ENCODE measurements around the gene NEK9.

The NEK9 gene

GRCh38 chr14:75168586-75169335 is 41.9 kb upstream of the NEK9 start:
- Histone ChIP-seq H3K79me1 (ENCODE audit: low read length) (peaks cover 17% of the 10 kb centered on the region), H3K4me3 (ENCODE audit: low read length) (no peak overlapping the region), H3K4ac (ENCODE audit: low read depth, low read length) (no peak overlapping the region), H3K9ac (ENCODE audit: low read length) (no peak overlapping the region), H3K4me1 (ENCODE audit: control insufficient read depth, low read depth, low read length) (no peaks in the 10 kb centered on the region), H3K27me3 (ENCODE audit: insufficient read depth, low read length, poor library complexity) (no peaks in the 10 kb centered on the region), H4K5ac (ENCODE audit: low read length) (no peak overlapping the region), H4K8ac (ENCODE audit: low read depth, low read length) (no peak overlapping the region), H3K23ac (ENCODE audit: low read length) (no peak overlapping the region), H3K27ac (ENCODE audit: low read depth, low read length) (no peak overlapping the region), H3K4me2 (ENCODE audit: low read length) (no peak overlapping the region), H3K56ac (ENCODE audit: low read length) (no peak overlapping the region), H3K79me2 (ENCODE audit: control insufficient read depth, insufficient read depth, low read length) (peaks cover 75% of the 10 kb centered on the region), H2AK5ac (ENCODE audit: low read length) (no peak overlapping the region), H3K36me3 (ENCODE audit: control insufficient read depth, insufficient read depth, low read length) (no peaks in the 10 kb centered on the region), H3K18ac (ENCODE audit: low read length) (no peak overlapping the region), H2BK120ac (ENCODE audit: low read depth, low read length) (no peak overlapping the region), H2BK15ac (replicated peaks; ENCODE audit: low read depth) (no peak overlapping the region), H2BK5ac (ENCODE audit: low read length) (no peak overlapping the region)
- WGBS (ENCODE audit: extremely low coverage, insufficient coverage, low lambda C conversion rate): no CpG with 5 or more reads among the region's 3 CpGs
- no peak for DNase-seq

DNA sequence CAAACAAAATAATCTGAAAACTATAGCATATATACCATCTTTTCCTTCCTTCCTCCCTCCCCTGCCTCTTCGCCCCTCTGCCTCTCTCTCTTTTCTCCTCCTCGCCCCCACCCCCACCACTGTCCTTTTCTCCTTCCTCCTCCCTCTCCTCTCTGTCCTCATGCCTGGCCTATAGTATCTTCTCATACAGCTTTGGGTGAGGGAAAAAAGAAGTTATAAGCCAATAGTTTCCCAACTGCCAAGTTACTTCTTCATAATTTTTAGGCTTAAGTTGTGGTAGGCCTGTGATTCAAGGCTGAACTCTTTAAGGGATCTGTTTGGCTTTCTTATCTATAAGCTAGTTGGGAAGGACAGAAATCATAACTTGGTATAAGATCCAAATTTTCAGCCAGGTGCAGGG is 40.5 kb upstream of the NEK9 start:
- no peak overlapping the region for H2BK5ac ChIP-seq (ENCODE audit: low read length)
- H3K4me3 ChIP-seq (ENCODE audit: low read length): no peak overlapping the region
- no peak overlapping the region for H3K4ac ChIP-seq (ENCODE audit: low read depth, low read length)
- no peak overlapping the region for H3K27ac ChIP-seq (ENCODE audit: low read depth, low read length)
- no peak for DNase-seq
- no peaks in the 10 kb centered on the region for H3K27me3 ChIP-seq (ENCODE audit: insufficient read depth, low read length, poor library complexity)
- H4K8ac ChIP-seq (ENCODE audit: low read depth, low read length): no peak overlapping the region
- H3K9ac ChIP-seq (ENCODE audit: low read length): no peak overlapping the region
- no peak overlapping the region for H2AK5ac ChIP-seq (ENCODE audit: low read length)
- no peak overlapping the region for H3K56ac ChIP-seq (ENCODE audit: low read length)
- no peak overlapping the region for H2BK15ac ChIP-seq (replicated peaks; ENCODE audit: low read depth)
- no peak overlapping the region for H3K23ac ChIP-seq (ENCODE audit: low read length)
- peaks cover 17% of the 10 kb centered on the region for H3K79me1 ChIP-seq (ENCODE audit: low read length)
- H2BK120ac ChIP-seq (ENCODE audit: low read depth, low read length): no peak overlapping the region
- H3K18ac ChIP-seq (ENCODE audit: low read length): no peak overlapping the region
- no peak overlapping the region for H3K4me2 ChIP-seq (ENCODE audit: low read length)
- H3K4me1 ChIP-seq (ENCODE audit: control insufficient read depth, low read depth, low read length): no peaks in the 10 kb centered on the region
- H3K36me3 ChIP-seq (ENCODE audit: control insufficient read depth, insufficient read depth, low read length): no peaks in the 10 kb centered on the region
- WGBS (ENCODE audit: extremely low coverage, insufficient coverage, low lambda C conversion rate): no CpG with 5 or more reads among the region's 2 CpGs
- H3K79me2 ChIP-seq (ENCODE audit: control insufficient read depth, insufficient read depth, low read length): peaks cover 69% of the 10 kb centered on the region
- no peak overlapping the region for H4K5ac ChIP-seq (ENCODE audit: low read length)

DNA sequence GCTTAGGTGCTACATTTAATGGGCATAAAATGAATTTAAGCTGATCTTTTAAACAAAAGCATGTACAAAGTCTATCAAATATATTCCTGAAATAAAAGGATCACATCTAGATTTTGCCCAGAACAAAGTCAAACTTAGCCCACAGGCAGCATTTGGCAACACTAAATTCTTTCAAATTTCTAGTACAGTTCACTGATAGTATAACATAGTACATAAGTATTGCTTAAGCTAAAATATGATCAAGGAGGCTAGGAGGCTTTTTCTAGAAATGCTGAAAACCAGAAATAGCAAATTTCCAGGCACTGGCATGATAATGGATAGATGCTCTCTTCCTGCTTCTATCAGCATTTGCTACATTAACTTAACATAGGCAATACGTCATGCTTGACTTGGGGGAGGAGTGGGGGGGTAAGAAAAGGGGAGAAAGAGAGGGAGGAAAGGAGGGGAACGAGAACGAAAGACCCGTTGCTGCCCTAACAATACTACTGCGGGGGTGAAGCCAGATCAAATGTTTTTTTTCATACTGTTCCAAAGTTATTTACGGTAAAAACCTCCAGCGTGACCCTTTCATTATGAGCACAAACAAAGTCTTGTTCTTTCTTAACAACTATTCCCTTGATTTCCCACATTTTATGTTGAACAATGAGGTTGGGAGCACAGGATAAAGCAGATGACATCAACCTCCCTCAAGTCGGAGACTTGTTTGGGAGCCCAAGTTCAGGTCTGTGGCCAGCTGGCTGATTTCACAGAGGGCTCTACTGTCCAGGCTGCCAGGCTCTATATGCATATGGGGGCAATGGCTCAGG is 38.9 kb upstream of the NEK9 start:
- Histone ChIP-seq H3K79me1 (ENCODE audit: low read length) (peaks cover 15% of the 10 kb centered on the region), H3K27ac (ENCODE audit: low read depth, low read length) (no peak overlapping the region), H3K36me3 (ENCODE audit: control insufficient read depth, insufficient read depth, low read length) (no peaks in the 10 kb centered on the region), H4K5ac (ENCODE audit: low read length) (no peak overlapping the region), H4K8ac (ENCODE audit: low read depth, low read length) (no peak overlapping the region), H3K79me2 (ENCODE audit: control insufficient read depth, insufficient read depth, low read length) (peaks cover 64% of the 10 kb centered on the region), H2BK120ac (ENCODE audit: low read depth, low read length) (no peak overlapping the region), H3K18ac (ENCODE audit: low read length) (no peak overlapping the region), H2BK5ac (ENCODE audit: low read length) (no peak overlapping the region), H3K4me2 (ENCODE audit: low read length) (no peak overlapping the region), H3K27me3 (ENCODE audit: insufficient read depth, low read length, poor library complexity) (no peaks in the 10 kb centered on the region), H2AK5ac (ENCODE audit: low read length) (no peak overlapping the region), H3K4me3 (ENCODE audit: low read length) (no peak overlapping the region), H2BK15ac (replicated peaks; ENCODE audit: low read depth) (no peak overlapping the region), H3K23ac (ENCODE audit: low read length) (no peak overlapping the region), H3K56ac (ENCODE audit: low read length) (no peak overlapping the region), H3K4me1 (ENCODE audit: control insufficient read depth, low read depth, low read length) (peaks cover 2% of the 10 kb centered on the region), H3K4ac (ENCODE audit: low read depth, low read length) (no peak overlapping the region), H3K9ac (ENCODE audit: low read length) (no peak overlapping the region)
- no CpG with 5 or more reads among the region's 8 CpGs for WGBS (ENCODE audit: extremely low coverage, insufficient coverage, low lambda C conversion rate)
- no peak for DNase-seq

DNA sequence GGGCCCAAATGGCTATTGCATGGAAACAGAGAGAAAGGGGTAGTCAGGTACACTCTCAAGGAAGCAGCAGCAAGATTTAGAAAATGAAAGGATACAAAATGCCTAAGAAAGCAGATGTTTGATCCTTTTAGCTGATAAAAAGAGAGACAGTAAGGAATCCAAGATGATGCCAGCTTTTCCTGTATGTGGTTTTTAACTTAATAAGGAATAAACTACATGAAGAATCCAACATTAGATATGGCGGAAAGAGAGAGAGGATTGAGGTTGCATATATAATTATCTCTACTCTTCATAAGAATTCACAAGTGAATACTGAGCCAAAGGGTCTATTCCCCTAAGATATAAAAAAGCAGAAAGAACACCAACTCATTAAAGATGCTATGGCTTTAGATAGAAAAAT is 38.0 kb upstream of the NEK9 start:
- no peak overlapping the region for H3K56ac ChIP-seq (ENCODE audit: low read length)
- no peaks in the 10 kb centered on the region for H3K27me3 ChIP-seq (ENCODE audit: insufficient read depth, low read length, poor library complexity)
- no peak overlapping the region for H2AK5ac ChIP-seq (ENCODE audit: low read length)
- no peak overlapping the region for H3K23ac ChIP-seq (ENCODE audit: low read length)
- H3K27ac ChIP-seq (ENCODE audit: low read depth, low read length): no peak overlapping the region
- H4K5ac ChIP-seq (ENCODE audit: low read length): no peak overlapping the region
- no peak overlapping the region for H2BK5ac ChIP-seq (ENCODE audit: low read length)
- H4K8ac ChIP-seq (ENCODE audit: low read depth, low read length): no peak overlapping the region
- no peak overlapping the region for H2BK120ac ChIP-seq (ENCODE audit: low read depth, low read length)
- no peak for DNase-seq
- no peak overlapping the region for H3K4me2 ChIP-seq (ENCODE audit: low read length)
- H3K9ac ChIP-seq (ENCODE audit: low read length): no peak overlapping the region
- H3K4me1 ChIP-seq (ENCODE audit: control insufficient read depth, low read depth, low read length): peaks cover 3% of the 10 kb centered on the region
- H3K79me1 ChIP-seq (ENCODE audit: low read length): peaks cover 16% of the 10 kb centered on the region
- H3K4me3 ChIP-seq (ENCODE audit: low read length): no peak overlapping the region
- no peak overlapping the region for H2BK15ac ChIP-seq (replicated peaks; ENCODE audit: low read depth)
- H3K79me2 ChIP-seq (ENCODE audit: control insufficient read depth, insufficient read depth, low read length): peaks cover 60% of the 10 kb centered on the region
- no peak overlapping the region for H3K4ac ChIP-seq (ENCODE audit: low read depth, low read length)
- H3K36me3 ChIP-seq (ENCODE audit: control insufficient read depth, insufficient read depth, low read length): no peaks in the 10 kb centered on the region
- no CpG with 5 or more reads among the region's 1 CpG for WGBS (ENCODE audit: extremely low coverage, insufficient coverage, low lambda C conversion rate)
- H3K18ac ChIP-seq (ENCODE audit: low read length): no peak overlapping the region

GRCh38 chr14:75163677-75164076 is 36.8 kb upstream of the NEK9 start:
- WGBS (ENCODE audit: extremely low coverage, insufficient coverage, low lambda C conversion rate): no CpG with 5 or more reads among the region's 2 CpGs
- H3K4me2 ChIP-seq (ENCODE audit: low read length): no peak overlapping the region

More at GRCh38 chr14:75163677-75164076, 36.8 kb upstream of the NEK9 start:
- no peak overlapping the region for H3K18ac ChIP-seq (ENCODE audit: low read length)
- no peak overlapping the region for H3K9ac ChIP-seq (ENCODE audit: low read length)
- no peak overlapping the region for H2BK5ac ChIP-seq (ENCODE audit: low read length)
- H3K23ac ChIP-seq (ENCODE audit: low read length): no peak overlapping the region
- peaks cover 54% of the 10 kb centered on the region for H3K79me2 ChIP-seq (ENCODE audit: control insufficient read depth, insufficient read depth, low read length)
- H2BK120ac ChIP-seq (ENCODE audit: low read depth, low read length): no peak overlapping the region
- no peak overlapping the region for H3K56ac ChIP-seq (ENCODE audit: low read length)
- H4K5ac ChIP-seq (ENCODE audit: low read length): no peak overlapping the region
- no peak overlapping the region for H3K4me3 ChIP-seq (ENCODE audit: low read length)
- no peak overlapping the region for H3K27ac ChIP-seq (ENCODE audit: low read depth, low read length)
- H3K4ac ChIP-seq (ENCODE audit: low read depth, low read length): no peak overlapping the region
- no peak overlapping the region for H2BK15ac ChIP-seq (replicated peaks; ENCODE audit: low read depth)
- H3K79me1 ChIP-seq (ENCODE audit: low read length): peaks cover 12% of the 10 kb centered on the region
- H3K4me1 ChIP-seq (ENCODE audit: control insufficient read depth, low read depth, low read length): peaks cover 4% of the 10 kb centered on the region
- no peak overlapping the region for H2AK5ac ChIP-seq (ENCODE audit: low read length)
- DNase-seq: no peak
- H3K36me3 ChIP-seq (ENCODE audit: control insufficient read depth, insufficient read depth, low read length): no peaks in the 10 kb centered on the region
- no peak overlapping the region for H4K8ac ChIP-seq (ENCODE audit: low read depth, low read length)
- H3K27me3 ChIP-seq (ENCODE audit: insufficient read depth, low read length, poor library complexity): no peaks in the 10 kb centered on the region
